Measurements from ENCODE around the gene DUSP9.

Gene DUSP9

GRCh38 chrX:153670748-153671588 is 24.0 kb downstream of the DUSP9 start:
- no peak for DNase-seq
- H3K27ac ChIP-seq = no peak overlapping the region
- TF ChIP-seq CTCF (IDR thresholded peaks at IDR 0.05; ENCODE audit: low read depth, low read length, missing control alignments) = no peak
- H3K36me3 ChIP-seq (replicated peaks) = no peaks in the 10 kb centered on the region
- in situ Hi-C loops (cut with HindIII; ENCODE audit: low pct_ligation_motif_present, low sequenced_read_pairs) = no loop called here
- H3K27me3 ChIP-seq (replicated peaks) = peaks cover 5% of the 10 kb centered on the region
- no peak overlapping the region for H3K4me3 ChIP-seq (ENCODE audit: low read depth, low read length)

- Histone ChIP-seq H3K27me3 (replicated peaks) (peaks cover 5% of the 10 kb centered on the region), H3K36me3 (replicated peaks) (no peaks in the 10 kb centered on the region), H3K4me3 (ENCODE audit: low read depth, low read length) (no peak overlapping the region), H3K27ac (no peak overlapping the region)
- DNase-seq = no peak
- TF ChIP-seq CTCF (IDR thresholded peaks at IDR 0.05; ENCODE audit: low read depth, low read length, missing control alignments) = no peak
- in situ Hi-C loops (cut with HindIII; ENCODE audit: low pct_ligation_motif_present, low sequenced_read_pairs) = no loop called here
These were observed 24.9 kb downstream of the DUSP9 start for GRCh38 chrX:153671589-153672530.

GRCh38 chrX:153672531-153673427 is 25.8 kb downstream of the DUSP9 start:
- no peak for DNase-seq
- Histone ChIP-seq H3K27me3 (replicated peaks) (peaks cover 5% of the 10 kb centered on the region), H3K27ac (no peak overlapping the region), H3K4me3 (ENCODE audit: low read depth, low read length) (no peak overlapping the region), H3K36me3 (replicated peaks) (no peaks in the 10 kb centered on the region)
- TF ChIP-seq CTCF (IDR thresholded peaks at IDR 0.05; ENCODE audit: low read depth, low read length, missing control alignments) = no peak
- in situ Hi-C loops (cut with HindIII; ENCODE audit: low pct_ligation_motif_present, low sequenced_read_pairs) = no loop called here

DNA sequence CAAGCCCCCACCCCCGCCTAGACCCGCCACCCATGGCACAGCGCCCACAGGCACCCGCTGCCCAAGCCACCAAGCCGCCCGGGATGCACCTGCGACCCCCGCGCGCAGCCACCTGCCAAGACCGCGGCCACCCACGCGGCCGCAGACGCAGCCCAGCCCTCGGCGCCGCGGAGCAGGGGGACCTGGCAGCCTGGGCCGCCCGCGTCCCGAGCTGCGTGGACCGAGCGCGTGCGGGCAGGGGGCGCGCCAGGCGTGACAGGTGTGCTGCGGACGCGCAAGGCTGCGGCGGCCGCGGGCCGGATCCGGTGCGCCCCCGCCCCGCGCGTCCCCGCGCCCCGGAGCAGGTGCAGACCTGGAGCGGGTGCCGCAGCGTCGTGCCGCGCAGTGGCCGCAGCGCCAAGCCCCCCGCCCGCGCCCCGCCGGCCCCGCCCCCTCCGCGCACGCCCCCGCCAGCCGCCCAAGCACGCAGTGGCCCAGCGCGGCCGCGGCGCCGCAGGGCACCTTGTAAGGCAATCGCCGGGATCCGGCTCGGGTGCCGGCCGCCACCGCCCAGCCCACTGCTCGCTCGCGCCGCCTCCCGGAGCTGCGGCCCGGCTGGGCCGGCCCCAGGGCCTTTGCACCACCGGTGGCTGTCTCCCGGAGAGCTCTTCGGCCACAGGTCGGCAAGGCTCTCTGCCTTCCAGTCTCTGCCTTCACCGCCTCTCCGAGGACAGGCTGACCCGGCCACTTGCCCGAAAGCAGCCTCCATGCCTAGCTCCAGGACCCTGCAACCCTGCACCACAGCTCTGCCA is 26.6 kb downstream of the DUSP9 start, which contains the start of gene PNCK:
TSS of gene PNCK (minus strand) at position 386 of the 791 bp plus-strand sequence. CDS start 737 bp downstream, outside the sequence.
- Histone ChIP-seq H3K36me3 (replicated peaks) (no peaks in the 10 kb centered on the region), H3K27ac (no peak within 1 kb of the TSS), H3K4me3 (ENCODE audit: low read depth, low read length) (no peak within 1 kb of the TSS), H3K27me3 (replicated peaks) (peaks cover 5% of the 10 kb centered on the region)
- no peak for TF ChIP-seq CTCF (IDR thresholded peaks at IDR 0.05; ENCODE audit: low read depth, low read length, missing control alignments)
- in situ Hi-C loops (cut with HindIII; ENCODE audit: low pct_ligation_motif_present, low sequenced_read_pairs) = no loop called here
- DNase-seq = no peak

All from brain microvascular endothelial cell (primary cell).